Hematopoietic multipotent progenitor cell treated with erythropoietin and hydrocortisone succinate and interleukin-3 and kit ligand, for 15 days (in vitro differentiated cells): ENCODE data around the gene ATP1A1.

Experiments used
- DNase-seq: peaks from one replicate; pipeline ENCODE4 v3.0.0-alpha.2; 2015; ENCODE audit warnings: low spot score

ATP1A1 gene

GRCh38 chr1:116415200-116415698 lies 42.2 kb downstream of the ATP1A1 start:
- no peak for DNase-seq

- peak; percentile 77 for DNase-seq
Observed at GRCh38 chr1:116415699-116416533, 42.9 kb downstream of the ATP1A1 start.

- DNase-seq: no peak
Observed at GRCh38 chr1:116416854-116417513, 43.9 kb downstream of the ATP1A1 start.

GRCh38 chr1:116417678-116418077 lies 44.6 kb downstream of the ATP1A1 start:
- DNase-seq: no peak

GRCh38 chr1:116418091-116418830 lies 45.2 kb downstream of the ATP1A1 start:
- peak; percentile 47 for DNase-seq

GRCh38 chr1:116420417-116421200 lies 47.6 kb downstream of the ATP1A1 start:
- no peak for DNase-seq

- DNase-seq: no peak
Observed at GRCh38 chr1:116424438-116424837, 51.4 kb downstream of the ATP1A1 start.

- DNase-seq: peak; percentile 42
Observed at GRCh38 chr1:116424863-116425262, 51.8 kb downstream of the ATP1A1 start.

GRCh38 chr1:116425987-116426386 lies 52.9 kb downstream of the ATP1A1 start:
- DNase-seq: no peak

GRCh38 chr1:116426401-116426800 lies 53.4 kb downstream of the ATP1A1 start:
- DNase-seq: no peak

- DNase-seq: no peak
Observed at GRCh38 chr1:116428576-116428975, 55.5 kb downstream of the ATP1A1 start.

GRCh38 chr1:116429821-116430374 lies 56.9 kb downstream of the ATP1A1 start:
- DNase-seq: peak; percentile 84

- DNase-seq: no peak
Observed at GRCh38 chr1:116431870-116432500, 58.9 kb downstream of the ATP1A1 start.

- no peak for DNase-seq
Observed at GRCh38 chr1:116432655-116433265, 59.7 kb downstream of the ATP1A1 start.

GRCh38 chr1:116433275-116434257 lies 60.5 kb downstream of the ATP1A1 start:
- DNase-seq: peak; percentile 87

GRCh38 chr1:116434849-116435248 lies 61.8 kb downstream of the ATP1A1 start:
- DNase-seq: no peak

- DNase-seq: no peak
Observed at GRCh38 chr1:116435806-116436610, 63.0 kb downstream of the ATP1A1 start.

GRCh38 chr1:116436611-116436970 lies 63.5 kb downstream of the ATP1A1 start:
- no peak for DNase-seq
